ENCODE data around the gene BCL2.

Gene BCL2

GRCh38 chr18:63307551-63308200 is 11.9 kb downstream of the BCL2 start:
- DNase-seq: no peak

GRCh38 chr18:63306819-63307550 is 12.6 kb downstream of the BCL2 start:
- DNase-seq: no peak

- no peak for DNase-seq
These were observed 13.3 kb downstream of the BCL2 start for GRCh38 chr18:63306249-63306648.

- DNase-seq: no peak
These were observed 16.0 kb downstream of the BCL2 start for GRCh38 chr18:63303547-63303946.

- DNase-seq: no peak
These were observed 16.7 kb downstream of the BCL2 start for GRCh38 chr18:63302636-63303405.

- DNase-seq: no peak
These were observed 17.3 kb downstream of the BCL2 start for GRCh38 chr18:63302220-63302619.

- no peak for DNase-seq
These were observed 18.1 kb downstream of the BCL2 start for GRCh38 chr18:63301434-63301833.

- no peak for DNase-seq
These were observed 19.5 kb downstream of the BCL2 start for GRCh38 chr18:63299837-63300745.

- no peak for DNase-seq
These were observed 20.9 kb downstream of the BCL2 start for GRCh38 chr18:63298400-63299365.

- DNase-seq: no peak
These were observed 21.7 kb downstream of the BCL2 start for GRCh38 chr18:63297687-63298399.

- DNase-seq: no peak
These were observed 25.6 kb downstream of the BCL2 start for GRCh38 chr18:63293935-63294334.

GRCh38 chr18:63292831-63293683 is 26.5 kb downstream of the BCL2 start:
- DNase-seq: no peak

- no peak for DNase-seq
These were observed 28.3 kb downstream of the BCL2 start for GRCh38 chr18:63291278-63291677.

- DNase-seq: no peak
These were observed 28.8 kb downstream of the BCL2 start for GRCh38 chr18:63290821-63291200.

GRCh38 chr18:63290166-63290820 is 29.3 kb downstream of the BCL2 start:
- no peak for DNase-seq

GRCh38 chr18:63288311-63288710 is 31.3 kb downstream of the BCL2 start:
- no peak for DNase-seq

GRCh38 chr18:63287691-63288220 is 31.8 kb downstream of the BCL2 start:
- DNase-seq: no peak

- DNase-seq: no peak
These were observed 32.6 kb downstream of the BCL2 start for GRCh38 chr18:63286926-63287325.
